ENCODE data around the gene NDUFV3. TPM values are rescaled to one million over a fixed set of nuclear protein-coding genes. Genes with fewer than 3 reads are reported as not detected.

The NDUFV3 gene
- total and polyA plus RNA-seq, 2 of the 8 experiments (the other 6 are each of a cell fraction or from before 2014, with no cell fraction given) = 17.0 to 44.4 TPM

- TF ChIP-seq, protein P1, sequence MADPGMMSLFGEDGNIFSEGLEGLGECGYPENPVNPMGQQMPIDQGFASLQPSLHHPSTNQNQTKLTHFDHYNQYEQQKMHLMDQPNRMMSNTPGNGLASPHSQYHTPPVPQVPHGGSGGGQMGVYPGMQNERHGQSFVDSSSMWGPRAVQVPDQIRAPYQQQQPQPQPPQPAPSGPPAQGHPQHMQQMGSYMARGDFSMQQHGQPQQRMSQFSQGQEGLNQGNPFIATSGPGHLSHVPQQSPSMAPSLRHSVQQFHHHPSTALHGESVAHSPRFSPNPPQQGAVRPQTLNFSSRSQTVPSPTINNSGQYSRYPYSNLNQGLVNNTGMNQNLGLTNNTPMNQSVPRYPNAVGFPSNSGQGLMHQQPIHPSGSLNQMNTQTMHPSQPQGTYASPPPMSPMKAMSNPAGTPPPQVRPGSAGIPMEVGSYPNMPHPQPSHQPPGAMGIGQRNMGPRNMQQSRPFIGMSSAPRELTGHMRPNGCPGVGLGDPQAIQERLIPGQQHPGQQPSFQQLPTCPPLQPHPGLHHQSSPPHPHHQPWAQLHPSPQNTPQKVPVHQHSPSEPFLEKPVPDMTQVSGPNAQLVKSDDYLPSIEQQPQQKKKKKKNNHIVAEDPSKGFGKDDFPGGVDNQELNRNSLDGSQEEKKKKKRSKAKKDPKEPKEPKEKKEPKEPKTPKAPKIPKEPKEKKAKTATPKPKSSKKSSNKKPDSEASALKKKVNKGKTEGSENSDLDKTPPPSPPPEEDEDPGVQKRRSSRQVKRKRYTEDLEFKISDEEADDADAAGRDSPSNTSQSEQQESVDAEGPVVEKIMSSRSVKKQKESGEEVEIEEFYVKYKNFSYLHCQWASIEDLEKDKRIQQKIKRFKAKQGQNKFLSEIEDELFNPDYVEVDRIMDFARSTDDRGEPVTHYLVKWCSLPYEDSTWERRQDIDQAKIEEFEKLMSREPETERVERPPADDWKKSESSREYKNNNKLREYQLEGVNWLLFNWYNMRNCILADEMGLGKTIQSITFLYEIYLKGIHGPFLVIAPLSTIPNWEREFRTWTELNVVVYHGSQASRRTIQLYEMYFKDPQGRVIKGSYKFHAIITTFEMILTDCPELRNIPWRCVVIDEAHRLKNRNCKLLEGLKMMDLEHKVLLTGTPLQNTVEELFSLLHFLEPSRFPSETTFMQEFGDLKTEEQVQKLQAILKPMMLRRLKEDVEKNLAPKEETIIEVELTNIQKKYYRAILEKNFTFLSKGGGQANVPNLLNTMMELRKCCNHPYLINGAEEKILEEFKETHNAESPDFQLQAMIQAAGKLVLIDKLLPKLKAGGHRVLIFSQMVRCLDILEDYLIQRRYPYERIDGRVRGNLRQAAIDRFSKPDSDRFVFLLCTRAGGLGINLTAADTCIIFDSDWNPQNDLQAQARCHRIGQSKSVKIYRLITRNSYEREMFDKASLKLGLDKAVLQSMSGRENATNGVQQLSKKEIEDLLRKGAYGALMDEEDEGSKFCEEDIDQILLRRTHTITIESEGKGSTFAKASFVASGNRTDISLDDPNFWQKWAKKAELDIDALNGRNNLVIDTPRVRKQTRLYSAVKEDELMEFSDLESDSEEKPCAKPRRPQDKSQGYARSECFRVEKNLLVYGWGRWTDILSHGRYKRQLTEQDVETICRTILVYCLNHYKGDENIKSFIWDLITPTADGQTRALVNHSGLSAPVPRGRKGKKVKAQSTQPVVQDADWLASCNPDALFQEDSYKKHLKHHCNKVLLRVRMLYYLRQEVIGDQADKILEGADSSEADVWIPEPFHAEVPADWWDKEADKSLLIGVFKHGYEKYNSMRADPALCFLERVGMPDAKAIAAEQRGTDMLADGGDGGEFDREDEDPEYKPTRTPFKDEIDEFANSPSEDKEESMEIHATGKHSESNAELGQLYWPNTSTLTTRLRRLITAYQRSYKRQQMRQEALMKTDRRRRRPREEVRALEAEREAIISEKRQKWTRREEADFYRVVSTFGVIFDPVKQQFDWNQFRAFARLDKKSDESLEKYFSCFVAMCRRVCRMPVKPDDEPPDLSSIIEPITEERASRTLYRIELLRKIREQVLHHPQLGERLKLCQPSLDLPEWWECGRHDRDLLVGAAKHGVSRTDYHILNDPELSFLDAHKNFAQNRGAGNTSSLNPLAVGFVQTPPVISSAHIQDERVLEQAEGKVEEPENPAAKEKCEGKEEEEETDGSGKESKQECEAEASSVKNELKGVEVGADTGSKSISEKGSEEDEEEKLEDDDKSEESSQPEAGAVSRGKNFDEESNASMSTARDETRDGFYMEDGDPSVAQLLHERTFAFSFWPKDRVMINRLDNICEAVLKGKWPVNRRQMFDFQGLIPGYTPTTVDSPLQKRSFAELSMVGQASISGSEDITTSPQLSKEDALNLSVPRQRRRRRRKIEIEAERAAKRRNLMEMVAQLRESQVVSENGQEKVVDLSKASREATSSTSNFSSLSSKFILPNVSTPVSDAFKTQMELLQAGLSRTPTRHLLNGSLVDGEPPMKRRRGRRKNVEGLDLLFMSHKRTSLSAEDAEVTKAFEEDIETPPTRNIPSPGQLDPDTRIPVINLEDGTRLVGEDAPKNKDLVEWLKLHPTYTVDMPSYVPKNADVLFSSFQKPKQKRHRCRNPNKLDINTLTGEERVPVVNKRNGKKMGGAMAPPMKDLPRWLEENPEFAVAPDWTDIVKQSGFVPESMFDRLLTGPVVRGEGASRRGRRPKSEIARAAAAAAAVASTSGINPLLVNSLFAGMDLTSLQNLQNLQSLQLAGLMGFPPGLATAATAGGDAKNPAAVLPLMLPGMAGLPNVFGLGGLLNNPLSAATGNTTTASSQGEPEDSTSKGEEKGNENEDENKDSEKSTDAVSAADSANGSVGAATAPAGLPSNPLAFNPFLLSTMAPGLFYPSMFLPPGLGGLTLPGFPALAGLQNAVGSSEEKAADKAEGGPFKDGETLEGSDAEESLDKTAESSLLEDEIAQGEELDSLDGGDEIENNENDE (IDR thresholded peaks at IDR 0.05; ENCODE audit: insufficient replicate concordance, low read length) = no peak
- TF ChIP-seq CHD2 (IDR thresholded peaks at IDR 0.05; ENCODE audit: low read length) (no peak), JUND (IDR thresholded peaks at IDR 0.05; ENCODE audit: low read length) (no peak), CREB1 (IDR thresholded peaks at IDR 0.05) (no peak), KDM1A (IDR thresholded peaks at IDR 0.05; ENCODE audit: borderline replicate concordance, low read length) (no peak)
Observed at GRCh38 chr21:42861848-42862400, 31.2 kb upstream of the NDUFV3 start (continued).

Data from H1 (cell line).